Measurements from ENCODE around the gene TMEM183A. TPM values are rescaled to one million over a fixed set of nuclear protein-coding genes. Genes with fewer than 3 reads are reported as not detected.

The TMEM183A gene
- total and polyA plus RNA-seq, 2 of the 4 experiments (the other 2 are of a cell fraction): 56.8 to 63.1 TPM

DNA sequence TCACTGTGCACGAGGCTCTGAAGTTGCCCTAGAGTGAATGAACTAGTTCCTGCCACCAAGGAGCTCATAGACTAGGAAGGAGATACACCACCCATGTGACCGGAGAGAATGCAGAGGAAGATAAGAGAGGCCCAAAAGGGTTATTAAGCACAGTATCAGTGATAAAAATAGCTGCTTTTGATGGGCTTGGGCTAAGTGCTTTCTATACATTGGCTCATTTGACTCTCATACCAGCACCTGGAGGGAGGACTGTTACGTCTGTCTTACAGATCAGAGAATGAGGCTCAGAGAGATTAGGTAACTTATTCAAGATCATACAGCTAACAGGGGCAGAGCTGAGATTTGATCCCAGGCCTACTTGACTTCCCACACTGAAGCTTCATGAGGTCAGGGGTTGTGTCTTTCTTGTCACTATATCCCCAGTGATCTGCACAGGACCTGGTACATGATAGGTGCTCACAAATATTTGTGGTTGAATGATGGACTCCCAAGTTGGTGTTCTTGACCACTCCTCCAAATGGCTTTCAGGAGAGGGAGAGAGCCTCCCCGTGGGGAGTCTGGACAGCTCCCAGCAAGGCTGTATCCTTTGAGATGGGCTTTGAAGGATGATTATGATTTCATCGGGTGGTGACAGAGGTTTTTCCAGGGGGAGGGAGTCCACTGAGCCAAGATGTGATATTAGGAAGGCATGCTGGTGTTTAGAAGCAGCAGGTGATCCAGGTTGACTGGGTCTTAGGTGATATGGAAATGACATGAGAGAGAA lies 33.5 kb downstream of the TMEM183A start:
- H3K27ac ChIP-seq (ENCODE audit: insufficient read depth, low read length): no peak overlapping the region
- in situ Hi-C loops (cut with MboI; ENCODE audit: low sequenced_read_pairs): no loop called here
- no peak overlapping the region for H2AK5ac ChIP-seq (ENCODE audit: low read depth, low read length)
- CTCF ChIA-PET: interaction anchor here (0.8 to 7.2 kb wide), 6 partner anchors 39 to 227 kb away, joined by 3 to 49 read pairs (median 17); no protein-coding TSS in a partner anchor
- no peaks in the 10 kb centered on the region for H3K9me3 ChIP-seq (ENCODE audit: control insufficient read depth, insufficient read depth, low read length)
- DNase-seq (no peak), ATAC-seq (ENCODE audit: low read depth) (no peak)
- no peak overlapping the region for H2BK15ac ChIP-seq (ENCODE audit: low read depth, low read length)
- H3K23ac ChIP-seq (ENCODE audit: low read depth, low read length): no peak overlapping the region
- H2AFZ ChIP-seq (replicated peaks; ENCODE audit: low read length, poor library complexity): no peak overlapping the region
- H3K9ac ChIP-seq (ENCODE audit: low read depth, low read length): no peak overlapping the region
- peaks cover 0 to 7% of the 10 kb centered on the region in 2 experiments; a peak in 1 of 4 replicates for H3K79me1 ChIP-seq (ENCODE audit: low read depth in 1 of 2, low read length in 2 of 2)
- peaks cover 25% of the 10 kb centered on the region for H3K4me1 ChIP-seq (ENCODE audit: control insufficient read depth, insufficient read depth, low read length)
- no peak overlapping the region for H2BK120ac ChIP-seq (ENCODE audit: low read depth, low read length)
- 0 out of 2 replicates have a peak, but pooled peaks cover 5% of the 10 kb centered on the region for H3K9me1 ChIP-seq (ENCODE audit: insufficient read depth, low read length)
- no peak overlapping the region for H3K4me3 ChIP-seq (ENCODE audit: insufficient read depth, low read depth, low read length)
- TF ChIP-seq NFE2L2 (IDR thresholded peaks at IDR 0.05; ENCODE audit: low read depth, low read length): no peak
- 51% methylated on average over 2 of the region's 5 CpGs; no CpG with 5 or more reads in 1 of the 2 experiments for WGBS, 2 experiments (ENCODE audit: extremely low coverage in 2 of 2, insufficient read length in 1 of 2)
- dilution Hi-C loops (cut with HindIII; ENCODE audit: low sequenced_read_pairs, unreplicated experiment): no loop called here
- POLR2A ChIA-PET (ENCODE audit: unreplicated experiment): no interaction called here
- no peak overlapping the region for H4K91ac ChIP-seq (ENCODE audit: insufficient read depth, low read depth, low read length)
- no peak overlapping the region for H3K4ac ChIP-seq (ENCODE audit: low read depth, low read length)
- H4K8ac ChIP-seq (ENCODE audit: low read depth in 2 of 2, low read length in 2 of 2): no peak overlapping the region
- H4K5ac ChIP-seq (ENCODE audit: low read depth, low read length): no peak overlapping the region
- H4K20me1 ChIP-seq (ENCODE audit: insufficient read depth, low read length): peaks cover 21% of the 10 kb centered on the region
- no peak overlapping the region for H3K4me2 ChIP-seq (ENCODE audit: low read depth, low read length)
- no peak overlapping the region for H3K18ac ChIP-seq (ENCODE audit: low read depth, low read length)
- intact Hi-C loops (cut with micrococcal nuclease): no loop called here
- H3K56ac ChIP-seq (ENCODE audit: extremely low read depth, insufficient read depth, low read length): no peak overlapping the region
- no peak overlapping the region for H2BK5ac ChIP-seq (ENCODE audit: low read depth, low read length, poor library complexity, severe bottlenecking)
- no peak overlapping the region for H2BK20ac ChIP-seq (ENCODE audit: low read depth, low read length)
- no peak overlapping the region for H3K14ac ChIP-seq (replicated peaks; ENCODE audit: low read depth, low read length)
- no peak overlapping the region for H2AK9ac ChIP-seq (replicated peaks; ENCODE audit: low read depth, low read length, poor library complexity)
- BruUV-seq (replicated peaks): no TSS peak
- no peaks in the 10 kb centered on the region for H3K27me3 ChIP-seq (ENCODE audit: control insufficient read depth, insufficient read depth, low read length)
- H3K36me3 ChIP-seq (ENCODE audit: control insufficient read depth, insufficient read depth, low read length): peaks cover 9% of the 10 kb centered on the region; the same call in 1 of the 2 replicates
